Thyroid gland (tissue), 4 donors: ENCODE results near the gene AUH.

Source experiments
- POLR2A ChIP-seq, 2 donors: fragments of 450-650 bp; IDR thresholded peaks; one replicate each; pipeline ENCODE4 v1.6.1; 2017; ENCODE audit warnings: antibody characterized with exemption in 2 of 2, mild to moderate bottlenecking in 2 of 2, moderate library complexity in 1 of 2
- TF ChIP-seq, protein P1 (sequence below), 6 experiments: fragments of 200-600 bp in 3 of 6; fragments of 450-650 bp in 3 of 6; sonication (generic) in 3 of 6; IDR thresholded peaks; one replicate each; pipeline ENCODE4 v1.5.1; 2016 to 2019; ENCODE audit warnings: antibody characterized with exemption in 6 of 6, mild to moderate bottlenecking in 2 of 6, inconsistent platforms in 1 of 6, moderate library complexity in 1 of 6

DNA sequence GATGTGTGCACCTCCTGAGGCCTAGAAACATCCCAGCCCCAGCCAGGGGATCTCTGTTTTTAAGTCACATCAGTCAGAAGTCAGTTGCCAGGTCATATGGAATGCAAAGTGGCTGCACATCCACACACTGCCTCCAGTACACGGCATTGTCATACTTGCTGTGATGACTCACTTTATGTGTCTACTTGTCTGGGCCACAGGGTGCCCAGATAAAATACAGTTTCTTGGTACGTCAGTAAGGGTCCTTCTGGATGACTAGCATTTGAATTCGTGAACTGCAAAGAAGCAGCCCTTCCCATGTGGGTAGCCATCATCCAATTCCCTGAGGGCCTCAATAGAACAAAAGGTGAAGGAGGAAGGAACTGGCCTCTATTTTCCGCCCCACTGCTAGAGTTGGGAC lies 27.7 kb downstream of the AUH start:
- TF ChIP-seq, protein P1, sequence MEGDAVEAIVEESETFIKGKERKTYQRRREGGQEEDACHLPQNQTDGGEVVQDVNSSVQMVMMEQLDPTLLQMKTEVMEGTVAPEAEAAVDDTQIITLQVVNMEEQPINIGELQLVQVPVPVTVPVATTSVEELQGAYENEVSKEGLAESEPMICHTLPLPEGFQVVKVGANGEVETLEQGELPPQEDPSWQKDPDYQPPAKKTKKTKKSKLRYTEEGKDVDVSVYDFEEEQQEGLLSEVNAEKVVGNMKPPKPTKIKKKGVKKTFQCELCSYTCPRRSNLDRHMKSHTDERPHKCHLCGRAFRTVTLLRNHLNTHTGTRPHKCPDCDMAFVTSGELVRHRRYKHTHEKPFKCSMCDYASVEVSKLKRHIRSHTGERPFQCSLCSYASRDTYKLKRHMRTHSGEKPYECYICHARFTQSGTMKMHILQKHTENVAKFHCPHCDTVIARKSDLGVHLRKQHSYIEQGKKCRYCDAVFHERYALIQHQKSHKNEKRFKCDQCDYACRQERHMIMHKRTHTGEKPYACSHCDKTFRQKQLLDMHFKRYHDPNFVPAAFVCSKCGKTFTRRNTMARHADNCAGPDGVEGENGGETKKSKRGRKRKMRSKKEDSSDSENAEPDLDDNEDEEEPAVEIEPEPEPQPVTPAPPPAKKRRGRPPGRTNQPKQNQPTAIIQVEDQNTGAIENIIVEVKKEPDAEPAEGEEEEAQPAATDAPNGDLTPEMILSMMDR (IDR thresholded peaks at IDR 0.05): no peak
- TF ChIP-seq POLR2A (IDR thresholded peaks at IDR 0.05): no peak
